Heart left ventricle (tissue), 16 donors: ENCODE data around the gene BEST1. TPM values are rescaled to one million over a fixed set of nuclear protein-coding genes. Genes with fewer than 3 reads are reported as not detected.

ENCODE experiments used
- ATAC-seq, 4 donors: fragments of 200-7000 bp; cut with Tn5 transposase; one replicate each; pipeline ENCODE4 v1.9.1; 2020 to 2022; ENCODE audit warnings: moderate library complexity in 4 of 4, mild to moderate bottlenecking in 3 of 4, moderate number of reproducible peaks in 1 of 4
- DNase-seq, 5 donors: peaks; one replicate each; pipeline ENCODE4 v3.0.0-alpha.2; 2020
- H3K27ac ChIP-seq, 12 donors: fragments of 200-600 bp; sonication (generic) in 4 of 12; one replicate each; pipeline versions ENCODE4 v1.5.0 to v1.8.0; 2016 to 2022; ENCODE audit warnings: mild to moderate bottlenecking in 2 of 12
- H3K27me3 ChIP-seq, 9 donors: fragments of 200-600 bp; sonication (generic) in 2 of 9; one replicate each; pipeline versions ENCODE4 v1.5.1 to v1.8.0; 2016 to 2022; ENCODE audit warnings: mild to moderate bottlenecking in 3 of 9
- H3K36me3 ChIP-seq, 9 donors: fragments of 200-600 bp; sonication (generic) in 2 of 9; one replicate each; pipeline versions ENCODE4 v1.5.0 to v1.8.0; 2018 to 2022; ENCODE audit warnings: mild to moderate bottlenecking in 2 of 9
- H3K4me1 ChIP-seq, 12 donors: fragments of 200-600 bp; sonication (generic) in 4 of 12; one replicate each; pipeline versions ENCODE4 v1.5.0 to v1.8.0; 2016 to 2022; ENCODE audit warnings: mild to moderate bottlenecking in 3 of 12
- H3K4me3 ChIP-seq, 12 donors: fragments of 200-600 bp; sonication (generic) in 4 of 12; one replicate each; pipeline versions ENCODE4 v1.5.0 to v1.8.0; 2017 to 2022; ENCODE audit warnings: mild to moderate bottlenecking in 9 of 12, moderate library complexity in 4 of 12
- H3K9me3 ChIP-seq, 12 donors: fragments of 200-600 bp; sonication (generic) in 4 of 12; one replicate each; pipeline versions ENCODE4 v1.5.0 to v1.8.0; 2016 to 2022; ENCODE audit warnings: mild to moderate bottlenecking in 1 of 12
- CTCF ChIP-seq, 12 donors: fragments of 200-600 bp; sonication (generic) in 4 of 12; IDR thresholded peaks; one replicate each; pipeline versions ENCODE4 v1.5.0 to v1.8.0; 2018 to 2022; ENCODE audit warnings: antibody characterized with exemption in 12 of 12, mild to moderate bottlenecking in 5 of 12
- POLR2A ChIP-seq, 2 donors: fragments of 450-650 bp; IDR thresholded peaks; one replicate each; pipeline ENCODE4 v1.6.1; 2017; ENCODE audit warnings: antibody characterized with exemption in 2 of 2, mild to moderate bottlenecking in 2 of 2, moderate library complexity in 2 of 2
- WGBS, 4 donors: extraction: QIAGEN DNeasy Blood & Tissue Kit in 2 of 4; methylation state at CpG; one replicate each; pipeline versions ENCODE4 v1.1.5 to v1.1.7; 2013 to 2018; 5-methylcytosine and 5-hydroxymethylcytosine counted together
- intact Hi-C, 10 donors: fragments of 100-400 bp; cut with DNase I; formaldehyde crosslinking; loops; one replicate each; pipeline versions ENCODE4 v1.11.1 to v1.14.2; 2022
- polyA plus RNA-seq, 2 donors: library from polyadenylated mRNA; stranded (reverse); fragments of 200-250 nt; gene quantifications; one replicate each; pipeline ENCODE4 v1.2.3, GENCODE V29; 2013
- total RNA-seq, 9 donors: library from RNA; depleted of rRNA in 2 of 9; stranded (reverse); fragments of >200 nt in 2 of 9; fragmentation: NEBNext Ultra II Directional in 3 of 9; extraction: Animal tissue kit (Norgen Biotek cat#: 25700) in 3 of 9; gene quantifications; one replicate each; pipeline versions ENCODE4 v1.1.0 to v1.2.4, GENCODE V29; 2016 to 2023
- donor health status: ischemic (EF 13 %, LVEDD 7.1; RV severe dilation, severe dysfunction).
- donor health status: healthy with polysubstance abuse.
- donor health status: DM: no; HTN: yes; CAD: no.
- donor health status: DM: no; HTN: no; CAD: no.
- donor health status: ischemic (EF 25% LVEDD 6.9; RV normal size, moderate dysfunction).
- donor health status: ischemic (EF 25% LVEDD 5.7; RV mildly dilated, moderate dysfunction).
- donor health status: healthy.
- donor health status: DM: yes; HTN: yes; CAD: no.
- donor health status: ischemic (EF 35%, LVEDD 5.7; RV mildly dilated, moderate dysfunction).
- donor health status: nonischemic (EF 11% LVEDD 7.7; RV severe dilation, severe dysfunction).
- donor health status: DM: yes; HTN: yes; CAD: no.
- donor health status: PGD.
- donor health status: ischemic (EF 29% LVEDD 5.4; RV normal size, mild dysfunction).
- donor health status: nonischemic (EF 23%, LVEDD 6.1; RV moderate dilation, normal function).

Gene BEST1
- total and polyA plus RNA-seq, 11 donors, result 0.64 to 4.4 (median 1.2) TPM

DNA sequence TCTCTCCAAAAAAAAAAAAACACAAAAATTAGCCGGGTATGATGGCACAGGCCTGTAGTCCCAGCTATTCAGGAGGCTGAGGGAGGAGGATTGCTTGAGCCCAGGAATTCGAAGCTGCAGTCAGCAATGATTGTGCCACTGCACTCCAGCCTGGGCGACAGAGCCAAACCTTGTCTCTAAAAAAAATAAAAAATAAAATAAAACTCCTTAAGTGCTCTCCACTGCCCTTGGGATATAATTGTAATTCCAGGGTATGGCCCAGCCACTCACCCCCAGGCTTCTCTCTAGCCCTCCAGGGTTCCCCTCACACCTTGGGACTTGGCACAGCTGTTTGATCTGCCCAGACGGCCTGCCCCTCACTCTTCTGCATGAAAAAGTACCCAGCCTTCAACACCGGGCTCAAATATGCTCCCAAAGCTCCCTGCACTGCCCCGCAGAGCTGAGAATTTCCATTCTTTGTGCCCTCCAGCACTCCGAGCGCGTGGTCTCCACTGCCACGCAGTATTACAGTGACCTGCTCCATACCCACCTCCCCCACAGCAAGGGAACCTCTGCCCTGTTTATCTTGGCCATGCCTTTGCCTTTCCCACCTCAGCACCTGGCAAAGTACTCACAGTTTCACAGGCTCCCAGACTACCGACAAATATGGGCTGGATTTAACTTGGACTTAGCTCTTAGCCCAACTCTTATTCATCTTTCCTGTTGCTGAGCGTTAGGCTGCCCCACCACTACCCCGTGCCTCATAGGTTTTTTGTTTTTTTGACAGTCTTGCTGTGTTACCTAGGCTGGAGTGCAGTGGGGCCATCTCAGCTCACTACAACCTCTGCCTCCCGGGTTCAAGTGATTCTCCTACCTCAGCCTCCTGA, 24.8 kb downstream of the BEST1 start:
- TF ChIP-seq CTCF (IDR thresholded peaks at IDR 0.05) (no peak), POLR2A (IDR thresholded peaks at IDR 0.05) (no peak)
- intact Hi-C loops, result loop anchor here in 3 of 10 donors (5.0 to 10.0 kb wide), 3 partner anchors 50 to 77 kb away; no protein-coding TSS in a partner anchor
- ATAC-seq (no peak), DNase-seq (no peak)
- H3K9me3 ChIP-seq, result no peaks in the 10 kb centered on the region
- 70 to 77% (median 72%) methylated on average over 14 of the region's 14 CpGs for WGBS, 4 donors
- H3K4me3 ChIP-seq, result no peak overlapping the region
- H3K27ac ChIP-seq, result peak overlapping the region in 3 of 12 donors; percentile 11 to 37 (median 29)
- no peaks in the 10 kb centered on the region for H3K27me3 ChIP-seq
- peaks cover 21 to 77% (median 71%) of the 10 kb centered on the region in 12 donors for H3K4me1 ChIP-seq
- no peaks in the 10 kb centered on the region for H3K36me3 ChIP-seq

DNA sequence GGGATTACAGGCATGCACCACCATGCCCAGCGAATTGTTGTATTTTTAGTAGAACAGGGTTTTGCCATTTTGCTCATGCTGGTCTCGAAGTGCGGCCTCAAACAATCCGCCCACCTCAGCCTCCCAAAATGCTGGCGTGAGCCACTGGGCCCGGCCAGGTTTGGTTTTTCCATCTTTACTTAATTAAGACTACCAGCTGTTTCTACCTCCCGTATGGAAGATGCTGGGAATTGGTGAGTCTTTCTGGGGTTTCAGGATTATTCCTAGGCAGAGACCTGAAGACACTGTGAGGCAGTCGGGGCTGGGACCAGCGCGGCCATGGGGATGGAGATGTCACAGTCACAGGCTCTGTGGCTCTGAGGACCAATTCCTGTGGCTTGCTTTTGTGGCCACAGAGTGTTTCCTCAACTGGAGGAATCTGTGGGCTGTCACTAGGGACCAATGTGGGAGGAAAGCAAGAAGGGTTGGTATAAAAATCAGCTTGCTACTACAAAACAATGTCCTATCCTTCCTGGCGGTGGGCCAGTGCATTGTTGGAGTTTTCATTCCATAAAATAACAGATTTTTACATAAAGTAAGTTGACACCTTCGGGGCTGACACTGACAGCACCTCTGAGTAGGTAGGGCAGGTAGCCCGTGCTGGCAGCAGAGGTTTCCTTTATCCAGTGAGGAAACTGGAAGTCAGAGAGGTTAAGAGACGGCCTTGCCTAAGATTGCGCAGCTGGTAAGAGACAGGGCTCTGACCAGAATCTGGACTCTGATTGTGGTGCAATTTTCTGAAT, 25.7 kb downstream of the BEST1 start:
- no peaks in the 10 kb centered on the region for H3K9me3 ChIP-seq

DNA sequence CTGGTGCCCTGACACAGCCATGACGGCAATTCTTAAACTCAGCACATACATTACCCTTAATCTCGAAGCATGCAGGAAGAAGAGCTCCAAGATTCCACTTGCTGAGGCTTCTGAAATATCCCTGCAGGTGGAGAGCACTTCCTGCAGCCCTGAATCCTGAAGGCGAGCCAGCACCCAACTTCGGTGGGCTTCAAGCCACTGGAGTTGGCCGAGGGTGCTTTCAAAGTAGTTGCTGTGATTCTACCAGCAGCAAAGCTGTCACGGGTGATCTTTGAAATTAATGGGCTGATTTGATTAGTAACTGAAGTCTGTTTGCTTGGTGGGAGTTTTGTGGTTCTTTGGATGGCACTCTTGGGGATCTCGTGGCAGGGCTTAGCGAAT, 26.3 kb downstream of the BEST1 start:
- DNase-seq (no peak), ATAC-seq (no peak)
- Histone ChIP-seq H3K4me3 (no peak overlapping the region), H3K27me3 (no peaks in the 10 kb centered on the region), H3K4me1 (peaks cover 12 to 63% (median 57%) of the 10 kb centered on the region in 12 donors), H3K27ac (no peak overlapping the region), H3K36me3 (no peaks in the 10 kb centered on the region), H3K9me3 (no peaks in the 10 kb centered on the region)
- intact Hi-C loops, result loop anchor here in 2 of 10 donors (5.0 to 10.0 kb wide), 2 partner anchors 48 to 76 kb away; no protein-coding TSS in a partner anchor
- no peak for TF ChIP-seq CTCF (IDR thresholded peaks at IDR 0.05)
- no peak for TF ChIP-seq POLR2A (IDR thresholded peaks at IDR 0.05)
- WGBS, 4 donors, result 83 to 93% (median 87%) methylated on average over 8 of the region's 8 CpGs

More for the DNA sequence above, 25.7 kb downstream of the BEST1 start:
- 82 to 85% (median 84%) methylated on average over 15 of the region's 15 CpGs for WGBS, 4 donors
- no peaks in the 10 kb centered on the region for H3K36me3 ChIP-seq
- H3K4me3 ChIP-seq, result no peak overlapping the region
- H3K27me3 ChIP-seq, result no peaks in the 10 kb centered on the region
- H3K27ac ChIP-seq, result peak overlapping the region in 1 of 12 donors; percentile 11
- peaks cover 17 to 69% (median 63%) of the 10 kb centered on the region in 12 donors for H3K4me1 ChIP-seq
- intact Hi-C loops, result loop anchor here in 2 of 10 donors (5.0 to 10.0 kb wide), 2 partner anchors 49 to 76 kb away; no protein-coding TSS in a partner anchor
- ATAC-seq, result no peak
- DNase-seq, result no peak
- TF ChIP-seq POLR2A (IDR thresholded peaks at IDR 0.05) (no peak), CTCF (IDR thresholded peaks at IDR 0.05) (no peak)
